HG02870 (cell line): ENCODE data around the gene DLGAP3.
"Not testable (repeated sequence)": the region's sequence is repeated elsewhere in the genome, so short reads cannot be mapped to it uniquely, and the experiment has no call there.

ENCODE experiments used
- ATAC-seq: cut with Tn5 transposase; IDR thresholded peaks from one replicate; pipeline ENCODE4 v1.9.1; 2021; ENCODE audit warnings: mild to moderate bottlenecking, moderate library complexity; ENCODE audit not compliant: unreplicated experiment

The DLGAP3 gene

GRCh38 chr1:34929497-34929852 is at the start of gene DLGAP3:
Gene DLGAP3 (minus strand): TSS chr1:34929650. CDS start chr1:34905383, 24,267 bp downstream.
- ATAC-seq: no peak

- ATAC-seq: no peak
Measured at GRCh38 chr1:34978921-34979320, 49.5 kb upstream of the DLGAP3 start.

GRCh38 chr1:34977858-34978257 is 48.4 kb upstream of the DLGAP3 start:
- ATAC-seq: no peak

GRCh38 chr1:34977210-34977471 is 47.7 kb upstream of the DLGAP3 start:
- ATAC-seq: no peak

- no peak for ATAC-seq
Measured at GRCh38 chr1:34976384-34977209, 47.1 kb upstream of the DLGAP3 start.

GRCh38 chr1:34975771-34976170 is 46.3 kb upstream of the DLGAP3 start:
- no peak for ATAC-seq

GRCh38 chr1:34975338-34975737 is 45.9 kb upstream of the DLGAP3 start:
- ATAC-seq: no peak

- no peak for ATAC-seq
Measured at GRCh38 chr1:34974626-34975025, 45.2 kb upstream of the DLGAP3 start.

GRCh38 chr1:34973326-34973725 is 43.9 kb upstream of the DLGAP3 start:
- no peak for ATAC-seq

GRCh38 chr1:34970829-34971228 is 41.4 kb upstream of the DLGAP3 start:
- no peak for ATAC-seq

GRCh38 chr1:34970220-34970735 is 40.8 kb upstream of the DLGAP3 start:
- no peak for ATAC-seq

- not testable (repeated sequence) for ATAC-seq
Measured at GRCh38 chr1:34968297-34968696, 38.8 kb upstream of the DLGAP3 start.

- not testable (repeated sequence) for ATAC-seq
Measured at GRCh38 chr1:34967672-34968071, 38.2 kb upstream of the DLGAP3 start.

- ATAC-seq: no peak
Measured at GRCh38 chr1:34965597-34965996, 36.1 kb upstream of the DLGAP3 start.

GRCh38 chr1:34950428-34950827 is 21.0 kb upstream of the DLGAP3 start:
- ATAC-seq: no peak

GRCh38 chr1:34948739-34949138 is 19.3 kb upstream of the DLGAP3 start:
- ATAC-seq: not testable (repeated sequence)

- not testable (repeated sequence) for ATAC-seq
Measured at GRCh38 chr1:34947641-34948314, 18.3 kb upstream of the DLGAP3 start.

GRCh38 chr1:34946211-34946610 is 16.8 kb upstream of the DLGAP3 start:
- no peak for ATAC-seq

GRCh38 chr1:34941798-34942197 is 12.3 kb upstream of the DLGAP3 start:
- ATAC-seq: not testable (repeated sequence)

- no peak for ATAC-seq
Measured at GRCh38 chr1:34930702-34931071, 1.2 kb upstream of the DLGAP3 start.

- no peak for ATAC-seq
Measured at GRCh38 chr1:34929853-34930701, 627 bp upstream of the DLGAP3 start.
